GM12874 (cell line): ENCODE measurements around the gene CPLX1.

Source experiments
- TF ChIP-seq, protein P1 (sequence below): IDR thresholded peaks from 2 replicates; pipeline ENCODE4 v1.5.1; 2011; ENCODE audit warnings: low read depth, mild to moderate bottlenecking, control low read depth, low read length, moderate library complexity; ENCODE audit not compliant: insufficient read depth

The CPLX1 gene

DNA sequence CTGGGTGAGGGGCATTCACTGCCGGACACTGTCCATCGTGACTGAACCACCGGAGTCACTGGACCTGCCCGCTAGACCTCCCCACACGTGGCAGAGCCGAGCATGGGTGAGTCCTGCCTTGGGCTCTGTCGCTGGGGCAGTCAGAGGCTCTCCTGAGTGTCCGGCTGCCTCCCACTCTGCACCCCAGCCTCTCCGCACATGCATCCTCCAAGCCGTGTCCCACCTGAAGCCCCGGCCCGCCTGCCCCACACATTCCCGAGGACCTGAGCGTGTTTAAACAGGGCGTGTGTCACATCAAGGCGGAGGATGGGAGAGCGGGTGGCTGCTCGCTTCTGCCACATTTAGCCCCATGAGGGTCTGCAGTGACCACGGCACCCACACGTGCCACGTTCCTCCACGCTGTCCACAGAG is 4.7 kb downstream of the CPLX1 start:
- TF ChIP-seq, protein P1, sequence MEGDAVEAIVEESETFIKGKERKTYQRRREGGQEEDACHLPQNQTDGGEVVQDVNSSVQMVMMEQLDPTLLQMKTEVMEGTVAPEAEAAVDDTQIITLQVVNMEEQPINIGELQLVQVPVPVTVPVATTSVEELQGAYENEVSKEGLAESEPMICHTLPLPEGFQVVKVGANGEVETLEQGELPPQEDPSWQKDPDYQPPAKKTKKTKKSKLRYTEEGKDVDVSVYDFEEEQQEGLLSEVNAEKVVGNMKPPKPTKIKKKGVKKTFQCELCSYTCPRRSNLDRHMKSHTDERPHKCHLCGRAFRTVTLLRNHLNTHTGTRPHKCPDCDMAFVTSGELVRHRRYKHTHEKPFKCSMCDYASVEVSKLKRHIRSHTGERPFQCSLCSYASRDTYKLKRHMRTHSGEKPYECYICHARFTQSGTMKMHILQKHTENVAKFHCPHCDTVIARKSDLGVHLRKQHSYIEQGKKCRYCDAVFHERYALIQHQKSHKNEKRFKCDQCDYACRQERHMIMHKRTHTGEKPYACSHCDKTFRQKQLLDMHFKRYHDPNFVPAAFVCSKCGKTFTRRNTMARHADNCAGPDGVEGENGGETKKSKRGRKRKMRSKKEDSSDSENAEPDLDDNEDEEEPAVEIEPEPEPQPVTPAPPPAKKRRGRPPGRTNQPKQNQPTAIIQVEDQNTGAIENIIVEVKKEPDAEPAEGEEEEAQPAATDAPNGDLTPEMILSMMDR = no peak

DNA sequence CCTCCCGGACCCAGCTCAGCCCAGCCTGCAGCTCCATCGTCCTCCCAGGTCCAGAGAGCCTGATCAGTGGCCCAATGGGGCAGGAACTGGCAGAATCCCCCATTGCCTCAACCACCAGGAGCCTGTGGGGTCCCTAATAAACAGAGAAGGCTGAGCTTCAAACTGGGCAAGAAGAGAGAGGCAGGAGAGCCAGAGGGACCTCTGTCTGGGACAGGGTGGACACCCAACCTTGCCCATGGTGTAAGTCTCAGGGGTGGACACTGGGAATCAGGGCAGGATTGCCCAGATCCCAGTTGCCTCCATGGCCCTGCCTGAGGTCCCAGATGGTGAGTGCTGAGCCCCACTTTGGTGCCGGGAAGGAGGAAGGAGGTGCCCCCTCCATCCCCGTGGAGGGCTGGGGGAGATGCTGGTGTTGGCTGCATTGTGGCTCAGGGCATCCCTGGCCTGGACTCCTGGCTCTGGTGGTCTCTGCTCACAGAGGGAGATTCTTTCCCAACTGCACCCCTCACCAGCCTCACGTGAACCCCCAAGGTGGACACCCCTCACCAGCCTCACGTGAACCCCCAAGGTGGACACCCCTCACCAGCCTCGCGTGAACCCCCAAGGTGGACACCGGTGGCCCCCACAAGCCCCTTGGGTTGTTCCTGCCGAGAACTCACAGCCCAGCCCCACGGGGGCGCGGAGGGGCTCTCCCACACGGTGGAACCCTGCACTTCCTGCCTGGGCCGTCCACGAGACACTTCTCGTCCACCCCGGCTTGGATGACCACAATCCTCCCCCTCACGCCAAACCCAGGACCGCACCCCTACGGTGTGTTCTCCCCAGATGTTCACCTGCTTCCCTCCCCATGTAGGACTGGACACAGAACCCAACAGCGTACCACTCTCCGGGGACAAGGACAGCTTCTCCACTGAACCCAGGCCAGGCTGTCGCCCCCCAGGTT is 5.4 kb downstream of the CPLX1 start:
- TF ChIP-seq, protein P1 = no peak

DNA sequence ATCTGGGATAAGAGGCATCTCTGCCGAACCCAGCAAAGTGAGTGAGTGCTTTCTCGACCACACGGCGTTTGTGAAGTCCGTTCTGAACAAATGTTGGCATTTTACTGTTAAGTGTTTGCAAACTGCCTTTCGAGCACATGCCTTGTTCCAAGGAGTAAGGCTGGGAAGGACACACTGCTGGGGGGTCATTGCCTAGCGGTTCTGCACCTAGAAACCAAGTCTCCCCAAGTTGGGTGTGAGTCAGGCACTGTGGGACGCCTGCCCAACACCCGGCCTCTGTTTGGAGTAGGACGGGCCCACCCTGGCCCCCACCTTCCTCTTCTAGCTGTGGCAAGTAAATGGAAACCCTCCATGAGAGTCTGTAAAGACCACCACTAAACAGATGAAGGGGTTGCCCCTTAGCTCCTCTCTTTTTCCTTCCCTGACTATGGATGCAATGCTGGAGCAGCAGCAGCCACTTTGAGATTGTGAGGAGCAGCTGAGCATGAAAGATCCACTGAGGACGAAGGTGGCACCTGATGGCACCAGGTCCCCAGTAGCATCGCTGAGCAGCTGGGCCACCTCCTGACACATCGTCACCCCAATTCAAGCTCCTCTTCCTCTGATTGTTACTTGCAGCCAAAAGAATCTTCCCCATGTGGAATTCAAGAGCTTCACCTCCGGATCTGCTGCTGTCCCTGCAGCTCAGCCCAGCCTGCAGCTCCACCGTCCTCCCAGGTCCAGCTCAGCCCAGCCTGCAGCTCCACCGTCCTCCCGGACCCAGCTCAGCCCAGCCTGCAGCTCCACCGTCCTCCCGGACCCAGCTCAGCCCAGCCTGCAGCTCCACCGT is 6.3 kb downstream of the CPLX1 start:
- TF ChIP-seq, protein P1 = no peak

DNA sequence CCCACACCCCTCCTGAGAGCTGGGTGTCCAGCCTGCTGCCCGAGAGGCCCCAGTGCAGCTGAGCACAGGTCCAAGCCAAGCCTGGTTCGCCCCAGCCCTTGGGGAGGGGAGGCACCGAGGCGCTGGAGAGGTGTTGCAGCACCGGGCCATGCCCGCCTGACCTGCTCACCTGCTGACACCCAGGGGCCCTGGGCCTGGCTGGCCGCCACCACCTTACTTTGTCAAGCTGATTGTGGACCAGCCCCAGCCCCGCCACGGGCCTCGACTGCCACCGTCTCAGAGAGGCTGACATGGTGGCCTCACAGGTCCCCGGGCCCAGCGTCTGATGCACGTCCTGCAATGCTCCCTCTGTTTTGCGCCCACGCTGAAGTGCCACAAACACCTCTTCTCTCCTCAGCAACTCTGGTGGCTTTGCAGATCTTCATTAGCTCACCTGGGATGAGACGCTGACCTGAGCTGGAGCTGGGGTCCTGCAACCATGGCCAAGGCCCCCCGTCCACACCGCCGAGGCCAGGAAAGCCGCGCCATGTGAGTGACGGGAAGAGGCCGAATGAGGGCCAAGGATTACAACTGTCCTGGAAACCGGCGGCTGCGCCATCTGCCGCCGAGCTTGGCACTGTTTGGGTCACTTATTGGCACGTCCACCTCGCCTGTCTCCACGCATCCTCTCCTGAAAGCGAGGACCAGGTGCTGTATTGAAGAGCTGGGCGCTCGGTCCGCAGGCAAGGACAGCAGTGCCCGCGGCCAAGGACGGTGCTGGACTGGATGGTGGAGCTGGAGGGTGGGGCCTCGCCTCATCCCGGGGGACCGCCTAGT is 7.6 kb downstream of the CPLX1 start:
- TF ChIP-seq, protein P1 = no peak

DNA sequence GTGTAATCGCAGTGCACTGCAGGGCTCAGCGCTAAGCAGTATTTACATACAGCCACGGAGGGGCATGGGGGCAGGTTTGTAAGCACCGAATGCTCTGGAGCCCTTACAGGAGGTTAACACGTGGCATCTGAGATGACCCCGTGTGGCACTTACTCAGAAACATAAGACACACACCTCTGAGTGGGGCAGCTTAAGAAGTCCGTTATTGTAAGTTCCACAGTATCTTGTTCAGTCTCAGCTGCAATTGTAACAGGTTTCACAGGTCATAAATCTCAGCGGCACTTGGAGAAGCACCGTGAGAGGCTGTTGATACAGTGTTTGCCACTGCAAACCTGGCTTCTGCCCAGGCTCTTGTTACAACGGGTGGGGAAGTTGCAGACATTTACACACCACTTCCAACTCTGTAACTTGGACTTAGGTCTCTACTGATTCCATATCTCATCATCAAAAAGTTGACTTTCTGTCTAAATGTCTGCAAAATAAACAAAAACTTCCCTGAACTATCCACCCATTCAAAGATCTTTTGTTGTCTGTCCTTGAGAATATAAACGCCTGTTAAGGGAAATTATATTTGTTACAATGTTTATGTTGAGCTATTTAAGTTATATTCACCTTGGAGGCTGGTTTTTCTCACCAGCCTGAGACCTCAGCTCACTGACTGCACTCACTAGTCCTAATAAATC is 10.3 kb downstream of the CPLX1 start:
- TF ChIP-seq, protein P1 = no peak

DNA sequence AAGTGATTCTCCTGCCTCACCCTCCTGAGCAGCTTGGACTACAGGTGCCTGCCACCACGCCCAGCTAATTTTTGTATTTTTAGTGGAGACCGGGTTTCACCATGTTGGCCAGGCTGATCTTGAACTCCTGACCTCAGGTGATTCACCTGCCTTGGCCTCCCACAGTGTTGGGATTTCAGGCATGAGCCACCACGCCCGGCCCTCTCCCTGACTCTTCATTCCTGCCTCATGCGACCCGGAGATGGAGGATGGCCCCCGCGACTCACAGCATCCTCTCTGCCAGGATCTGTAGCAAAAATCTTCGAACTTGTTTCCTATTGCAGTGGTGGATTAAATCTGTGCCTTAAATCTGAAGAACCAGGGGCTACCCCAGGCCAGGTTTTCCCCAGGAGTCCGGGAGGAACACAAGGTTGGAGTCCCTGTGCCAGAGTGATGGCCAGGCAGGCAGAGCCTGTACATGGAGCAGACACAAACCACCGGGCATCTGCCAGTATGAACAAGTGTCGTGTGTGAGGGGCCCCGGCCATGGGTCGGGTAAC is 11.5 kb downstream of the CPLX1 start:
- TF ChIP-seq, protein P1 = no peak
